HepG2 (cell line): ENCODE results near the gene THAP3. TPM values are rescaled to one million over a fixed set of nuclear protein-coding genes. Genes with fewer than 3 reads are reported as not detected.

ENCODE experiments used
- ATM ChIP-seq: fragments of 450-650 bp; IDR thresholded peaks from 2 replicates; pipeline ENCODE4 v1.7.1; 2017; ENCODE audit warnings: mild to moderate bottlenecking, borderline replicate concordance
- CAMTA2 ChIP-seq: sonication (generic); formaldehyde crosslinking; IDR thresholded peaks from 2 replicates; pipeline ENCODE4 v1.4.0; 2020; ENCODE audit warnings: mild to moderate bottlenecking, missing genetic modification reagents, borderline replicate concordance
- CC2D1A ChIP-seq: sonication (generic); formaldehyde crosslinking; IDR thresholded peaks from 2 replicates; pipeline ENCODE4 v1.8.1; 2023; ENCODE audit warnings: mild to moderate bottlenecking, missing genetic modification reagents
- EED ChIP-seq: sonication (generic); formaldehyde crosslinking; IDR thresholded peaks from 2 replicates; pipeline ENCODE4 v1.5.0; 2020; ENCODE audit warnings: mild to moderate bottlenecking, missing genetic modification reagents
- HNF4G ChIP-seq, 2 experiments: sonication (generic) in 1 of 2; formaldehyde crosslinking in 1 of 2; IDR thresholded peaks; 2 replicates each; pipeline versions ENCODE4 v1.4.0 to v1.6.1; 2011 to 2020; ENCODE audit warnings: borderline replicate concordance in 2 of 2, low read depth in 2 of 2, mild to moderate bottlenecking in 2 of 2, low read length in 1 of 2, missing genetic modification reagents in 1 of 2, moderate library complexity in 1 of 2
- IRX3 ChIP-seq: sonication (generic); formaldehyde crosslinking; IDR thresholded peaks from 2 replicates; pipeline ENCODE4 v1.8.1; 2023; ENCODE audit warnings: mild to moderate bottlenecking, low read depth, missing genetic modification reagents, borderline replicate concordance
- NAIF1 ChIP-seq: sonication (generic); formaldehyde crosslinking; IDR thresholded peaks from 2 replicates; pipeline ENCODE4 v1.5.0; 2020; ENCODE audit warnings: mild to moderate bottlenecking, missing genetic modification reagents, borderline replicate concordance
- PAWR ChIP-seq: sonication (generic); formaldehyde crosslinking; IDR thresholded peaks from 2 replicates; pipeline ENCODE4 v1.4.0; 2020; ENCODE audit warnings: missing genetic modification reagents, mild to moderate bottlenecking, borderline replicate concordance
- PAX8 ChIP-seq: sonication (generic); formaldehyde crosslinking; IDR thresholded peaks from 2 replicates; pipeline ENCODE4 v1.8.0; 2022; ENCODE audit warnings: mild to moderate bottlenecking, missing genetic modification reagents, borderline replicate concordance
- RERE ChIP-seq: IDR thresholded peaks from 2 replicates; pipeline ENCODE4 v1.6.1; 2016; ENCODE audit warnings: low read depth, missing genetic modification reagents, missing compliant biosample characterization
- SMAD1 ChIP-seq: sonication (generic); formaldehyde crosslinking; IDR thresholded peaks from 2 replicates; pipeline ENCODE4 v1.4.0; 2020; ENCODE audit warnings: missing genetic modification reagents, low read depth, mild to moderate bottlenecking, borderline replicate concordance
- SNAPC5 ChIP-seq: sonication (generic); formaldehyde crosslinking; IDR thresholded peaks from 2 replicates; pipeline ENCODE4 v1.8.1; 2023; ENCODE audit warnings: mild to moderate bottlenecking, missing genetic modification reagents, borderline replicate concordance
- SP1 ChIP-seq, 2 experiments: fragments of 450-650 bp in 1 of 2; sonication (generic) in 1 of 2; formaldehyde crosslinking in 1 of 2; IDR thresholded peaks; 2 replicates each; pipeline versions ENCODE4 v1.4.0 to v1.6.1; 2016 to 2020; ENCODE audit warnings: missing genetic modification reagents in 1 of 2
- SUZ12 ChIP-seq: fragments of 150-350 bp; IDR thresholded peaks from 2 replicates; pipeline ENCODE4 v1.6.1; 2014; ENCODE audit warnings: low read depth, low read length
- UBTF ChIP-seq: sonication (generic); formaldehyde crosslinking; IDR thresholded peaks from 2 replicates; pipeline ENCODE4 v1.4.0; 2020; ENCODE audit warnings: mild to moderate bottlenecking, missing genetic modification reagents
- ZBTB44 ChIP-seq: sonication (generic); formaldehyde crosslinking; IDR thresholded peaks from 2 replicates; pipeline ENCODE4 v1.4.0; 2020; ENCODE audit warnings: missing genetic modification reagents
- ZNF484 ChIP-seq: sonication (generic); formaldehyde crosslinking; IDR thresholded peaks from 2 replicates; pipeline ENCODE4 v1.5.1; 2020; ENCODE audit warnings: mild to moderate bottlenecking, low read depth, missing genetic modification reagents, borderline replicate concordance
- ZNF550 ChIP-seq: sonication (generic); formaldehyde crosslinking; IDR thresholded peaks from 2 replicates; pipeline ENCODE4 v1.4.0; 2020; ENCODE audit warnings: mild to moderate bottlenecking, missing genetic modification reagents, borderline replicate concordance
- ZNF564 ChIP-seq: sonication (generic); formaldehyde crosslinking; IDR thresholded peaks from 2 replicates; pipeline ENCODE4 v1.8.1; 2023; ENCODE audit warnings: mild to moderate bottlenecking, missing genetic modification reagents
- polyA plus RNA-seq, 8 experiments: library from polyadenylated mRNA; depleted of rRNA in 3 of 8; stranded (reverse) in 7 of 8; unstranded in 1 of 8; fragments of >200 nt; fragmentation: Illumina TruSeq in 4 of 8; extraction: Trizol in 4 of 8; gene quantifications; 2 replicates each; pipeline versions ENCODE4 v1.2.1 to v1.2.3, GENCODE V29; 2011 to 2016; ENCODE audit warnings: low read depth in 4 of 8, missing spikeins in 1 of 8, mixed read lengths in 1 of 8; ENCODE audit not compliant: insufficient read depth in 1 of 8
- total RNA-seq, 5 experiments: library from RNA; depleted of rRNA; stranded (reverse); fragments of >200 nt; fragmentation: Illumina TruSeq; extraction: Trizol; gene quantifications; 2 replicates each; pipeline ENCODE4 v1.2.3, GENCODE V29; 2016; ENCODE audit warnings: low read depth in 1 of 5

The THAP3 gene
- total and polyA plus RNA-seq, 2 of the 13 experiments (the other 11 are each of a cell fraction or from before 2014, with no cell fraction given): 10.3 to 14.9 TPM

GRCh38 chr1:6603915-6604558 lies 20.6 kb upstream of the THAP3 start (continued):
- TF ChIP-seq RERE (CRISPR knock-in tag) (no peak), ZNF564 (CRISPR knock-in tag) (no peak), EED (CRISPR knock-in tag) (no peak), CAMTA2 (CRISPR knock-in tag) (0 out of 2 replicates have a peak, but pooled peaks have one; percentile 6), ZNF484 (CRISPR knock-in tag) (no peak), SMAD1 (CRISPR knock-in tag) (no peak), ATM (no peak), SNAPC5 (CRISPR knock-in tag) (no peak), SUZ12 (no peak), UBTF (CRISPR knock-in tag) (0 out of 2 replicates have a peak, but pooled peaks have one; percentile 28), IRX3 (CRISPR knock-in tag) (no peak), PAWR (no peak), ZNF550 (no peak), ZBTB44 (no peak), PAX8 (CRISPR knock-in tag) (0 out of 2 replicates have a peak, but pooled peaks have one; percentile 27), CC2D1A (CRISPR knock-in tag) (no peak), SP1 (IDR thresholded peaks at IDR 0.05) (no peak), SP1 (CRISPR knock-in tag; IDR thresholded peaks at IDR 0.05) (no peak; the same call in 1 of the 2 replicates), HNF4G (IDR thresholded peaks at IDR 0.05; ENCODE audit: borderline replicate concordance, low read depth, low read length) (peak; percentile 57; the same call in 1 of the 2 replicates), HNF4G (CRISPR knock-in tag; IDR thresholded peaks at IDR 0.05; ENCODE audit: borderline replicate concordance, low read depth) (no peak), NAIF1 (CRISPR knock-in tag) (peak; percentile 84; the same call in 1 of the 2 replicates)
